ENCODE data around the gene PTPRS.
"Not testable (repeated sequence)": the region's sequence is repeated elsewhere in the genome, so short reads cannot be mapped to it uniquely, and the experiment has no call there.

The PTPRS gene

GRCh38 chr19:5333581-5334365 lies 6.8 kb downstream of the PTPRS start:
- no peak overlapping the region for H3K27ac Mint-ChIP-seq
- H3K4me1 Mint-ChIP-seq (ENCODE audit: low read depth), result peaks cover 4% of the 10 kb centered on the region
- no peak overlapping the region for H3K4me3 Mint-ChIP-seq
- H3K36me3 Mint-ChIP-seq (ENCODE audit: low read depth), result no peaks in the 10 kb centered on the region
- no peak for DNase-seq (ENCODE audit: low spot score)
- H3K27me3 Mint-ChIP-seq (ENCODE audit: low read depth), result peaks cover 32% of the 10 kb centered on the region
- no peaks in the 10 kb centered on the region for H3K9me3 Mint-ChIP-seq

- Mint-ChIP-seq H3K36me3 (ENCODE audit: low read depth) (no peaks in the 10 kb centered on the region), H3K9me3 (no peaks in the 10 kb centered on the region), H3K4me1 (ENCODE audit: low read depth) (peaks cover 4% of the 10 kb centered on the region), H3K27ac (no peak overlapping the region), H3K27me3 (ENCODE audit: low read depth) (peaks cover 20% of the 10 kb centered on the region), H3K4me3 (no peak overlapping the region)
- no peak for DNase-seq (ENCODE audit: low spot score)
Measured at GRCh38 chr19:5332501-5332900, 8.1 kb downstream of the PTPRS start.

- Mint-ChIP-seq H3K27me3 (ENCODE audit: low read depth) (peaks cover 15% of the 10 kb centered on the region), H3K36me3 (ENCODE audit: low read depth) (no peaks in the 10 kb centered on the region)
Measured at GRCh38 chr19:5331790-5332189, 8.8 kb downstream of the PTPRS start.

GRCh38 chr19:5330307-5330720 lies 10.3 kb downstream of the PTPRS start:
- H3K36me3 Mint-ChIP-seq (ENCODE audit: low read depth), result no peaks in the 10 kb centered on the region
- no peak overlapping the region for H3K4me3 Mint-ChIP-seq
- no peak for DNase-seq (ENCODE audit: low spot score)
- H3K9me3 Mint-ChIP-seq, result no peaks in the 10 kb centered on the region
- H3K4me1 Mint-ChIP-seq (ENCODE audit: low read depth), result peaks cover 2% of the 10 kb centered on the region
- H3K27ac Mint-ChIP-seq, result no peak overlapping the region
- peaks cover 2% of the 10 kb centered on the region for H3K27me3 Mint-ChIP-seq (ENCODE audit: low read depth)

More at GRCh38 chr19:5331790-5332189, 8.8 kb downstream of the PTPRS start:
- no peak overlapping the region for H3K4me3 Mint-ChIP-seq
- no peaks in the 10 kb centered on the region for H3K9me3 Mint-ChIP-seq
- peaks cover 4% of the 10 kb centered on the region for H3K4me1 Mint-ChIP-seq (ENCODE audit: low read depth)
- no peak for DNase-seq (ENCODE audit: low spot score)
- no peak overlapping the region for H3K27ac Mint-ChIP-seq

GRCh38 chr19:5329141-5329540 lies 11.5 kb downstream of the PTPRS start:
- H3K4me3 Mint-ChIP-seq, result no peak overlapping the region
- H3K4me1 Mint-ChIP-seq (ENCODE audit: low read depth), result no peaks in the 10 kb centered on the region
- no peaks in the 10 kb centered on the region for H3K36me3 Mint-ChIP-seq (ENCODE audit: low read depth)
- no peak overlapping the region for H3K27ac Mint-ChIP-seq
- no peaks in the 10 kb centered on the region for H3K9me3 Mint-ChIP-seq
- no peaks in the 10 kb centered on the region for H3K27me3 Mint-ChIP-seq (ENCODE audit: low read depth)
- DNase-seq (ENCODE audit: low spot score), result no peak

- not testable (repeated sequence) for DNase-seq (ENCODE audit: low spot score); H3K4me1 Mint-ChIP-seq (ENCODE audit: low read depth); H3K9me3 Mint-ChIP-seq; H3K27ac Mint-ChIP-seq; H3K4me3 Mint-ChIP-seq; H3K36me3 Mint-ChIP-seq (ENCODE audit: low read depth); H3K27me3 Mint-ChIP-seq (ENCODE audit: low read depth)
Measured at GRCh38 chr19:5328407-5328806, 12.2 kb downstream of the PTPRS start.

DNA sequence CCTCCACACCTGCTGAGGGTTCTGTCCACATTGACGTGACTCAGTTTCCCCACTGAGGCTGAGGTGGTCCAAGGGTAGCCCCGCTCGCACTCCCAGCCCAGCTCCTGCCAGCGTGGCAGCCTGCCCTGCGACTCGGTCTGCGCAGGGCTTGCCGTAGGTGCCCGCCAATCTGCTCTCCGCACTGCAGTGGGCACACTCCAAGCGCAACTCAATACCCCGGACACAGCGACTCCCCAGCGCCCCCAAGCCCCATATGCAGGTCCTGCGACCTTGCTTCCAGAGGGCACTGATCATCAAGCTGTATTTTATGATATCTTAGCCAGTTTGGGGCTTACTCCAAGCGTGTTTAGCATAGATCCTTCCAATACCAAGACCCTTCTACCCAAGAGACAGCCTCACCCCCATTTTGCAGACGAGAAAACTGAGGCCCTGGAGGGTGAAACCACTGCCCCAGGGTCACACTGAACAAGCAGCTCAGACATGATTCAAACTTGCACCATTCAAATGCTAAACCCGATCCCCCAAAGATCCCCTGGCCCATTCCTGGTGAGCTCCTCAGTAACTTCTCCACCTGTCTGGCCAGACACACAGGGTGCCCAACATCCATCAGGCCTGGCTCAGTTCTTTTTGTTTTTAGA lies 13.5 kb downstream of the PTPRS start:
- H3K27ac Mint-ChIP-seq, result no peak overlapping the region
- H3K4me3 Mint-ChIP-seq, result no peak overlapping the region
- H3K4me1 Mint-ChIP-seq (ENCODE audit: low read depth), result no peaks in the 10 kb centered on the region
- no peaks in the 10 kb centered on the region for H3K36me3 Mint-ChIP-seq (ENCODE audit: low read depth)
- peaks cover 7% of the 10 kb centered on the region for H3K27me3 Mint-ChIP-seq (ENCODE audit: low read depth)
- no peaks in the 10 kb centered on the region for H3K9me3 Mint-ChIP-seq
- no peak for DNase-seq (ENCODE audit: low spot score)

DNA sequence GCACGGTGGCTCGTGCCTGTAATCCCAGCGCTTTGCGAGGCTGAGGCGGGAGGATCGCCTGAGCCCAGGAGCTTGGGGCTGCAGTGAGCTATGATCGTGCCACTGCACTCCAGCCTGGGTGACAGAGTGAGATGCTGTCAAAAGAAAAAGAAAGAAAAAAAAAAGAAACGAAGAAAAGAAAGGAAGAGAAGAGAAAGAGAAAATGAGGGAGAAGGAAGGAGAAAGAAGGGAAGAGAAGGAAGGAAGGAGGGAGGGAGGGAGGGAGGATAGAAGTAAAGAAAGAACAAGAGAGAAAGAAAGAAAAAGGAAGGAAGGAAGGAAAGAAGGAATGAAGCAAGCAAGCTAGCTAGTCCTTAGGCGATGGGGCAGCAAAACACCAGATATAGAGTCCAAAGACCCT lies 14.1 kb downstream of the PTPRS start:
- no peak for DNase-seq (ENCODE audit: low spot score)
- H3K4me1 Mint-ChIP-seq (ENCODE audit: low read depth), result no peaks in the 10 kb centered on the region
- no peaks in the 10 kb centered on the region for H3K36me3 Mint-ChIP-seq (ENCODE audit: low read depth)
- H3K9me3 Mint-ChIP-seq, result no peaks in the 10 kb centered on the region
- peaks cover 7% of the 10 kb centered on the region for H3K27me3 Mint-ChIP-seq (ENCODE audit: low read depth)
- H3K27ac Mint-ChIP-seq, result no peak overlapping the region
- no peak overlapping the region for H3K4me3 Mint-ChIP-seq

DNA sequence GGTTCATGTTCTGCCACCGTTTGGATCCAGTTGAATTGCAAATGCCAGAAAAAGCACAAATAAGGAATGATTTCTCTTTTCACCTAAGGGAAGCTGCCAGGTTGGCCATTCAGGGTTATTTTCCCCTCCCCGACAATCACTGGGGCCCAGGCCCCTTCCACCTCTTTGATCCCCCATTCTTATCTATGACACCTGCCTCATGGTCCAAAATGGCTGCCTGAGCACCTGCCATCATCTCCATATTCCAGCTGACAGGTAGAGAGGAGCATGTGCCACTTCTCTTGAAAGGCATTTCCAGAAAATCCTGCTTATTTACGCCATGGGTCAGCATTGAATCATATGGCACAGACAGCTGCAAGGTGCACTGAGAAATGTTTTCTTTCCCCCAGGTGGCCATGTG lies 15.7 kb downstream of the PTPRS start:
- H3K27me3 Mint-ChIP-seq (ENCODE audit: low read depth), result peaks cover 7% of the 10 kb centered on the region
- H3K4me1 Mint-ChIP-seq (ENCODE audit: low read depth), result no peaks in the 10 kb centered on the region
- no peak for DNase-seq (ENCODE audit: low spot score)
- no peak overlapping the region for H3K27ac Mint-ChIP-seq
- no peak overlapping the region for H3K4me3 Mint-ChIP-seq
- H3K9me3 Mint-ChIP-seq, result no peaks in the 10 kb centered on the region
- H3K36me3 Mint-ChIP-seq (ENCODE audit: low read depth), result no peaks in the 10 kb centered on the region

DNA sequence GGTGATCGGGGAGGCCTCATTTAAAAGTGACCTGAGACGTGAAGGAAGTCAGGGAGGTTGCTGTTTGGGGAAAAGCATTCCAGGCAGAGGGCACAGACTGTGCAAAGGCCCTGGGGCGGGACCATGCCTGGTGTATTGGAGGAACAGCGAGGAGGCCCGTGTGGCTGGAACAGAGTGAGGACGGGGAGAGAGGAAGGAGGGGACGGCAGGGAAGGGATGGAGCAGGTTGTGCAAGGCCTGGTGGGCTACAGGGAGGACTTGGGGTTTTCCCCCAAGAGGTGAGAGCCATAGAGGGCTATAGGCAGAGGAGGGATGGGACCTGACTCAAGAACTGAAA lies 17.2 kb downstream of the PTPRS start:
- Mint-ChIP-seq H3K27ac (no peak overlapping the region), H3K9me3 (no peaks in the 10 kb centered on the region), H3K36me3 (ENCODE audit: low read depth) (no peaks in the 10 kb centered on the region), H3K4me3 (no peak overlapping the region), H3K27me3 (ENCODE audit: low read depth) (peaks cover 7% of the 10 kb centered on the region), H3K4me1 (ENCODE audit: low read depth) (no peaks in the 10 kb centered on the region)
- DNase-seq (ENCODE audit: low spot score), result no peak

DNA sequence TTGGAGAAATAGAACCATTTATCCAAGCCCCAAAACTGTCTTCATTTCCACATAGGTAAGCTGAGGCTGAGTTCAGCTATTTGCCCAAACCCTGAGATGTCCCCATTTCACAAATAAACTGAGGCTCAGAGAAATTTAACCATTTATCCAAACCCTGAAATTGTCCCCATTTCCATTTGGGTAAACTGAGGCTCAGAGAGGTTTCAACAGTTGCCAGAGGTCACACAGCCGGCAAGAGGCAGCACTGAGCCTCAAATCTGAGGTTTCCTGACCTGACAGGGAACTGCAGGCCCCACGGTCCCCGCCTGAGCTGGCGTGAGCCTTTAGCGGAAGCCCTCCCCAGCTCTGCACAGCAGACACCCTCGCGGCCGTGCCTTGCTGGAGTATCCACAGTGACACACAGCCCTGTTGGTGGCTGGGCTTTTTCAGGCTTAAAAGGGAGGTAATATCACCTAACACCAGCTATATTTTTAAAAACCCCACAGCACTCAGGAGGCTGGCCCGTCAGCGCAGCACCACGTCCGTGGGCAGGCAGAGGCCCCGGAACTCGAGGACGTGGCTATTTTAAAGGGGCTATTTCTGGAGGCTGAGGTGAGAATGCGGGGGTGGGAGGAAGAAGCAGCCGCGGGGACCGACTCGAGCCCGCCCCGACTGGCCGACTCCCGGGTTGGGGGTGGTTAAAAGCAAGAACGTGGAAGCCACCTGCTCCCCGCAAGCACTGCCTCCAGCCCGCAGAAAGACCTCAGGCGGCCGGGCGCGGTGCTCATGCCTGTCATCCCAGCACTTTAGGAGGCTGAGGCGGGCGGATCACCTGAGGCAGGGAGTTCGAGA lies 18.5 kb downstream of the PTPRS start:
- no peak overlapping the region for H3K27ac Mint-ChIP-seq
- H3K4me1 Mint-ChIP-seq (ENCODE audit: low read depth), result no peaks in the 10 kb centered on the region
- no peak overlapping the region for H3K4me3 Mint-ChIP-seq
- H3K36me3 Mint-ChIP-seq (ENCODE audit: low read depth), result no peaks in the 10 kb centered on the region
- H3K9me3 Mint-ChIP-seq, result no peaks in the 10 kb centered on the region
- DNase-seq (ENCODE audit: low spot score), result no peak
- peaks cover 7% of the 10 kb centered on the region for H3K27me3 Mint-ChIP-seq (ENCODE audit: low read depth)

- H3K27me3 Mint-ChIP-seq (ENCODE audit: low read depth), result peaks cover 7% of the 10 kb centered on the region
- DNase-seq (ENCODE audit: low spot score), result no peak
- H3K27ac Mint-ChIP-seq, result no peak overlapping the region
- H3K36me3 Mint-ChIP-seq (ENCODE audit: low read depth), result no peaks in the 10 kb centered on the region
- no peaks in the 10 kb centered on the region for H3K9me3 Mint-ChIP-seq
- H3K4me1 Mint-ChIP-seq (ENCODE audit: low read depth), result no peaks in the 10 kb centered on the region
- H3K4me3 Mint-ChIP-seq, result no peak overlapping the region
Measured at GRCh38 chr19:5321066-5321642, 19.5 kb downstream of the PTPRS start.

DNA sequence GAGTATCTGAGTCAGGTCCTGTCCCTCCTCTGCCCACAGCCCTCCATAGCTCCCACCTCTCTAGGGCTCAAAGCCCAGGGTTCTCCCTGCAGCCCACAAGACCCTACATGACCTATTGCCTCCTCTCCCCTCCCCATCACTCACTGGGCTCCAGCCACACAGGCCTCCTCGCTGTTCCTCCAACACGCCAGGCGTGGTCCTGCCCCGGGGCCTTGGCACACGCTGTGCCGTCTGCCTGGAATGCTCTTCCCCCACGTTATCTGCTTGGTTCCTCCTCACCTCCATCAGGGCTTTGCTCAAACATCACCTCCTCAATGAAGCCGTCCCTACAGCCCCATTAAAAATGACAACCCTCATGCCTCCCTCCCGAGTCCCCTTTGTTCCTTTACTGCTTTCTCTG lies 21.1 kb downstream of the PTPRS start:
- Mint-ChIP-seq H3K4me3 (no peak overlapping the region), H3K9me3 (no peaks in the 10 kb centered on the region), H3K4me1 (ENCODE audit: low read depth) (no peaks in the 10 kb centered on the region), H3K27ac (no peak overlapping the region), H3K36me3 (ENCODE audit: low read depth) (no peaks in the 10 kb centered on the region), H3K27me3 (ENCODE audit: low read depth) (peaks cover 7% of the 10 kb centered on the region)
- no peak for DNase-seq (ENCODE audit: low spot score)

DNA sequence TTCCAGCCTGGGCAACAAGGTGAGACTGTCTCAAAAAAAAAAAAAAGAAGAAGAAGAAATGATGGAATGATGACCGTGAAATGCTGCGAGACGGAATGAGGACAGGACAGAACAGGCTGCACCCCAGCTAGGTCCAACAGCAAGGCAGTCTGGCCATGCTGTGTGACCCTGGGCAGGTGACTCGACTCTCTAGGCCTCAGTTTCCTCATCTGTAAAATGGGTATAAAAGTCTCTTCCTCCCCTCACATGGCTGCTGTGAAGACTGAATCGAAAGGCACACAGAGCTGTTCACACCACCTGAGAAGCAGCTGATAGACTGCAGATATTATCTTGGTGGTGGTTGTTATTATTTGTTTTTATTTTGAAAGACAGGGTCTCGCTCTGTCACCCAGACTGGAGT lies 22.3 kb downstream of the PTPRS start:
- no peak for DNase-seq (ENCODE audit: low spot score)
- Mint-ChIP-seq H3K4me3 (no peak overlapping the region), H3K27me3 (ENCODE audit: low read depth) (peaks cover 2% of the 10 kb centered on the region), H3K27ac (no peak overlapping the region), H3K4me1 (ENCODE audit: low read depth) (no peaks in the 10 kb centered on the region), H3K36me3 (ENCODE audit: low read depth) (no peaks in the 10 kb centered on the region), H3K9me3 (no peaks in the 10 kb centered on the region)

All from T-helper 2 cell treated with Interferon-gamma antibody and Interleukin-4, amounts not matched to agents 5 μg/mL and 100 μg/mL, for 36 hours (primary cell).